Gastrocnemius medialis (tissue), 4 donors: ENCODE data around the gene RPS27L.

Experiments
- POLR2A ChIP-seq, 2 donors: fragments of 450-650 bp; IDR thresholded peaks; one replicate each; pipeline ENCODE4 v1.6.1; 2017; ENCODE audit warnings: antibody characterized with exemption in 2 of 2, mild to moderate bottlenecking in 2 of 2, moderate library complexity in 2 of 2
- TF ChIP-seq, protein P1 (sequence below), 5 experiments: fragments of 450-650 bp in 3 of 5; fragments of 200-600 bp in 2 of 5; sonication (generic) in 2 of 5; IDR thresholded peaks in 4 of 5; conservative IDR thresholded peaks in 1 of 5; 1 replicate in 4 of 5; 2 replicates in 1 of 5; pipeline ENCODE4 v1.5.1; 2016 to 2019; ENCODE audit warnings: antibody characterized with exemption in 5 of 5, mild to moderate bottlenecking in 3 of 5, moderate library complexity in 3 of 5

DNA sequence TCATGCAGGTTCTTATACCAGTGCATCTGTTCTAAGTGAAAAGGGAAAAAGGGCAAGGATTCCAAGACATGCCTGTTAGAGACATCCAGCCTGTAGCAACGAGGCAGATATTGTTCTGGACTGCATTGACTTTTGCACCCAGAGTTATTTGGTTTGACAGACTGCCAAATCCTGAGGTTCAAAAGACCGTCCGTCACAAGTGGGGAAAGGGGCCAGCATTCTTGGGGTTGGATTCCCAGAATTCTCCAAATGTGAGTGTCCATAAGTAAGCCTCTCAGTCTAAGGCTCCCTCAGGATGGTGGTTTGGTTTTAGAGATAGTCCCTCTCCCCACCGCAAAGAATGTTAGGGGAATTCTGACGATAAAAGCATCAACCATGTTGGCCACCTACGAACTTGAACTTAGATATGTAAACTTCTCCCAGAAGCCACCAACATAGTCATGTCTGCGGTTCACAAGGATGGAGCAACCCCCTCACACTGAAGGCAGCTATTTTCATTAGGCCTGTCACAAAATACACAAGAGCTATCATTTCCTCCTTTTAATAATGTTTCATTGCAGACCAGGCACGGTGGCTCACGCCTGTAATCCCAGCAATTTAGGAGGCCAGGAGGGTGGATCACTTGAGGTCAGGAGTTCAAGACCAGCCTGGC lies 49.3 kb downstream of the RPS27L start:
- TF ChIP-seq POLR2A (IDR thresholded peaks at IDR 0.05): no peak
- TF ChIP-seq, protein P1, sequence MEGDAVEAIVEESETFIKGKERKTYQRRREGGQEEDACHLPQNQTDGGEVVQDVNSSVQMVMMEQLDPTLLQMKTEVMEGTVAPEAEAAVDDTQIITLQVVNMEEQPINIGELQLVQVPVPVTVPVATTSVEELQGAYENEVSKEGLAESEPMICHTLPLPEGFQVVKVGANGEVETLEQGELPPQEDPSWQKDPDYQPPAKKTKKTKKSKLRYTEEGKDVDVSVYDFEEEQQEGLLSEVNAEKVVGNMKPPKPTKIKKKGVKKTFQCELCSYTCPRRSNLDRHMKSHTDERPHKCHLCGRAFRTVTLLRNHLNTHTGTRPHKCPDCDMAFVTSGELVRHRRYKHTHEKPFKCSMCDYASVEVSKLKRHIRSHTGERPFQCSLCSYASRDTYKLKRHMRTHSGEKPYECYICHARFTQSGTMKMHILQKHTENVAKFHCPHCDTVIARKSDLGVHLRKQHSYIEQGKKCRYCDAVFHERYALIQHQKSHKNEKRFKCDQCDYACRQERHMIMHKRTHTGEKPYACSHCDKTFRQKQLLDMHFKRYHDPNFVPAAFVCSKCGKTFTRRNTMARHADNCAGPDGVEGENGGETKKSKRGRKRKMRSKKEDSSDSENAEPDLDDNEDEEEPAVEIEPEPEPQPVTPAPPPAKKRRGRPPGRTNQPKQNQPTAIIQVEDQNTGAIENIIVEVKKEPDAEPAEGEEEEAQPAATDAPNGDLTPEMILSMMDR (IDR thresholded peaks at IDR 0.05 in 4 of 5, conservative IDR thresholded peaks at IDR 0.05 in 1 of 5): no peak
